OCI-LY3 (cell line): ENCODE data around the gene SLCO4C1.

Source experiments
- H2AFZ ChIP-seq: fragments of 200-600, 300-600 bp; shearing (Covaris generic); 2 replicates; pipeline ENCODE4 v1.6.0; 2014; ENCODE audit warnings: antibody characterized with exemption, low read depth, low read length
- H3K27ac ChIP-seq: fragments of 200-600, 300-600 bp; sonication (generic); 2 replicates; pipeline ENCODE4 v1.5.1; 2014; ENCODE audit warnings: mild to moderate bottlenecking, low read length, moderate library complexity, mixed read lengths
- H3K27me3 ChIP-seq: fragments of 200-600, 300-600 bp; sonication (generic); 2 replicates; pipeline ENCODE4 v1.6.1; 2014; ENCODE audit warnings: low read depth, low read length, mixed read lengths
- H3K36me3 ChIP-seq: fragments of 200-600, 300-600 bp; sonication (generic); replicated peaks from 2 replicates; pipeline ENCODE3; 2014; ENCODE audit warnings: low read depth, low read length, mixed read lengths
- H3K4me1 ChIP-seq: fragments of 300-600, 200-600 bp; sonication (generic); 2 replicates; pipeline ENCODE4 v1.6.1; 2014; ENCODE audit warnings: low read length, mixed read lengths
- H3K4me2 ChIP-seq: fragments of 200-600, 300-600 bp; sonication (generic); 2 replicates; pipeline ENCODE4 v1.6.1; 2014; ENCODE audit warnings: low read length, mixed read lengths
- H3K4me3 ChIP-seq: fragments of 300-600, 200-600 bp; sonication (generic); 2 replicates; pipeline ENCODE4 v1.5.1; 2014; ENCODE audit warnings: antibody characterized with exemption, mild to moderate bottlenecking, low read length, moderate library complexity
- H3K79me2 ChIP-seq: fragments of 300-600, 200-600 bp; shearing (Covaris generic); 2 replicates; pipeline ENCODE4 v1.6.1; 2014; ENCODE audit warnings: mild to moderate bottlenecking, low read length, mixed read lengths
- H3K9ac ChIP-seq: fragments of 300-600, 200-600 bp; shearing (Covaris generic); 2 replicates; pipeline ENCODE4 v1.6.0; 2014; ENCODE audit warnings: mild to moderate bottlenecking, low read length, moderate library complexity
- H3K9me3 ChIP-seq: fragments of 200-600, 300-600 bp; shearing (Covaris generic); 2 replicates; pipeline ENCODE4 v1.6.1; 2014; ENCODE audit warnings: low read length, mixed read lengths; ENCODE audit not compliant: insufficient read depth
- H4K20me1 ChIP-seq: fragments of 200-600, 300-600 bp; sonication (generic); 2 replicates; pipeline ENCODE4 v1.6.1; 2016; ENCODE audit warnings: low read length, mixed read lengths; ENCODE audit not compliant: insufficient read depth
- CTCF ChIP-seq: fragments of 200-600, 300-600 bp; sonication (generic); IDR thresholded peaks from 2 replicates; pipeline ENCODE4 v1.5.1; 2014; ENCODE audit warnings: antibody characterized with exemption, low read length, low read depth
- EZH2phosphoT487 ChIP-seq: fragments of 200-600 bp; shearing (Covaris generic); IDR thresholded peaks from 2 replicates; pipeline ENCODE4 v1.6.1; 2018; ENCODE audit warnings: antibody characterized with exemption, mixed run types, low read depth

Gene SLCO4C1

GRCh38 chr5:102307232-102307631 lies 11.1 kb upstream of the SLCO4C1 start:
- H3K36me3 ChIP-seq: no peaks in the 10 kb centered on the region
- H3K9me3 ChIP-seq: no peaks in the 10 kb centered on the region
- H3K4me2 ChIP-seq: no peak overlapping the region
- no peak overlapping the region for H3K9ac ChIP-seq
- H3K4me3 ChIP-seq: no peak overlapping the region
- no peaks in the 10 kb centered on the region for H4K20me1 ChIP-seq
- TF ChIP-seq CTCF: no peak
- no peak overlapping the region for H3K27ac ChIP-seq
- H3K4me1 ChIP-seq: no peaks in the 10 kb centered on the region
- H2AFZ ChIP-seq: no peak overlapping the region
- H3K27me3 ChIP-seq: no peaks in the 10 kb centered on the region
- no peaks in the 10 kb centered on the region for H3K79me2 ChIP-seq

- no peak overlapping the region for H3K9ac ChIP-seq
- H3K9me3 ChIP-seq: no peaks in the 10 kb centered on the region
- no peaks in the 10 kb centered on the region for H3K36me3 ChIP-seq
- H2AFZ ChIP-seq: no peak overlapping the region
- H3K27me3 ChIP-seq: no peaks in the 10 kb centered on the region
- TF ChIP-seq EZH2phosphoT487 (no peak), CTCF (no peak)
- H3K4me2 ChIP-seq: no peak overlapping the region
- H4K20me1 ChIP-seq: no peaks in the 10 kb centered on the region
- no peaks in the 10 kb centered on the region for H3K4me1 ChIP-seq
- H3K27ac ChIP-seq: no peak overlapping the region
- no peaks in the 10 kb centered on the region for H3K79me2 ChIP-seq
- no peak overlapping the region for H3K4me3 ChIP-seq
These were observed 10.0 kb upstream of the SLCO4C1 start for GRCh38 chr5:102306121-102306520.

- H3K4me2 ChIP-seq: peak overlapping the region; percentile 90
- peak overlapping the region; percentile 48 for H3K9ac ChIP-seq
- TF ChIP-seq EZH2phosphoT487 (no peak), CTCF (no peak)
- H4K20me1 ChIP-seq: no peaks in the 10 kb centered on the region
- peak overlapping the region; percentile 80 for H3K4me3 ChIP-seq
- no peaks in the 10 kb centered on the region for H3K27me3 ChIP-seq
- H3K79me2 ChIP-seq: no peaks in the 10 kb centered on the region
- peak overlapping the region; percentile 94 for H2AFZ ChIP-seq
- no peaks in the 10 kb centered on the region for H3K9me3 ChIP-seq
- peaks cover 6% of the 10 kb centered on the region; the same call in 1 of the 2 replicates for H3K4me1 ChIP-seq
- H3K36me3 ChIP-seq: no peaks in the 10 kb centered on the region
- no peak overlapping the region for H3K27ac ChIP-seq
These were observed 428 bp downstream of the SLCO4C1 start for GRCh38 chr5:102295534-102296177.

- Histone ChIP-seq H3K9ac (no peak overlapping the region), H3K27ac (no peak overlapping the region), H2AFZ (no peak overlapping the region), H3K27me3 (no peaks in the 10 kb centered on the region), H3K36me3 (no peaks in the 10 kb centered on the region), H3K4me2 (no peak overlapping the region), H3K4me1 (peaks cover 6% of the 10 kb centered on the region; the same call in 1 of the 2 replicates), H3K9me3 (no peaks in the 10 kb centered on the region), H3K4me3 (no peak overlapping the region), H4K20me1 (no peaks in the 10 kb centered on the region), H3K79me2 (no peaks in the 10 kb centered on the region)
- TF ChIP-seq CTCF (no peak), EZH2phosphoT487 (no peak)
These were observed 1.1 kb downstream of the SLCO4C1 start for GRCh38 chr5:102294886-102295395.
